Measurements from ENCODE around the gene ITIH4.

GRCh38 chr3:52775877-52776276 is 54.6 kb downstream of the ITIH4 start:
- TF ChIP-seq TAF1 (IDR thresholded peaks at IDR 0.05; ENCODE audit: low read depth, low read length) (no peak), SPI1 (IDR thresholded peaks at IDR 0.05; ENCODE audit: low read depth, low read length) (no peak), POLR2A (IDR thresholded peaks at IDR 0.05; ENCODE audit: low read depth, low read length) (no peak), PAX5 (IDR thresholded peaks at IDR 0.05; ENCODE audit: insufficient read depth, low read length, severe bottlenecking) (no peak)
